A673 (cell line): ENCODE results near the gene PCSK7.

ENCODE experiments used
- CTCF ChIP-seq: fragments of 300-800, 200-600 bp; sonication (generic); conservative IDR thresholded peaks from 2 replicates; pipeline ENCODE4 v1.5.1; 2017; ENCODE audit warnings: low read depth, mild to moderate bottlenecking, antibody characterized with exemption, low read length, moderate library complexity, mixed read lengths
- EZH2 ChIP-seq: fragments of 200-600 bp; sonication (generic); IDR thresholded peaks from 2 replicates; pipeline ENCODE4 v1.6.1; 2017; ENCODE audit warnings: borderline replicate concordance, low read depth, mild to moderate bottlenecking, mixed read lengths, antibody characterized with exemption, low read length; ENCODE audit not compliant: poor library complexity, severe bottlenecking

GRCh38 chr11:117195258-117195657 lies 36.6 kb downstream of the PCSK7 start:
- no peak for TF ChIP-seq CTCF
- no peak for TF ChIP-seq EZH2
